Limb (tissue), 2 donors: ENCODE data around the gene UNC119B.
"Not testable (repeated sequence)": the region's sequence is repeated elsewhere in the genome, so short reads cannot be mapped to it uniquely, and the experiment has no call there.

Experiments
- DNase-seq, 2 donors: peaks; one replicate each; pipeline ENCODE4 v3.0.0-alpha.2; 2016; ENCODE audit errors: extremely low spot score in 2 of 2

Gene UNC119B

GRCh38 chr12:120719072-120719471, 8.8 kb downstream of the UNC119B start:
- no peak for DNase-seq

GRCh38 chr12:120719496-120720233, 9.4 kb downstream of the UNC119B start:
- DNase-seq, result no peak

GRCh38 chr12:120720234-120720986, 10.2 kb downstream of the UNC119B start:
- no peak for DNase-seq

GRCh38 chr12:120720987-120721801, 10.9 kb downstream of the UNC119B start:
- DNase-seq, result no peak

- no peak for DNase-seq
These were observed 11.6 kb downstream of the UNC119B start for GRCh38 chr12:120721866-120722265.

- no peak for DNase-seq
These were observed 12.5 kb downstream of the UNC119B start for GRCh38 chr12:120722784-120723183.

GRCh38 chr12:120724720-120725119, 14.5 kb downstream of the UNC119B start:
- no peak for DNase-seq

GRCh38 chr12:120725151-120725658, 14.9 kb downstream of the UNC119B start:
- DNase-seq, result no peak

GRCh38 chr12:120725659-120726509, 15.6 kb downstream of the UNC119B start, which contains the start of gene ACADS:
Gene ACADS, plus strand, starts transcription at chr12:120725826. Its CDS starts 60 bp downstream, at chr12:120725886.
- DNase-seq, result peak; percentile 77 to 88

GRCh38 chr12:120726510-120726793, 16.2 kb downstream of the UNC119B start:
- DNase-seq, result no peak

- no peak for DNase-seq
These were observed 16.7 kb downstream of the UNC119B start for GRCh38 chr12:120726961-120727360.

GRCh38 chr12:120732198-120732597, 21.9 kb downstream of the UNC119B start:
- not testable (repeated sequence) for DNase-seq

- DNase-seq, result no peak
These were observed 23.3 kb downstream of the UNC119B start for GRCh38 chr12:120733574-120733973.

GRCh38 chr12:120734210-120734609, 24.0 kb downstream of the UNC119B start:
- no peak for DNase-seq

GRCh38 chr12:120735181-120735580, 24.9 kb downstream of the UNC119B start:
- no peak for DNase-seq

GRCh38 chr12:120736404-120737331, 26.4 kb downstream of the UNC119B start:
- DNase-seq, result no peak

- no peak for DNase-seq
These were observed 27.4 kb downstream of the UNC119B start for GRCh38 chr12:120737557-120738251.

- no peak for DNase-seq
These were observed 28.2 kb downstream of the UNC119B start for GRCh38 chr12:120738252-120739030.
